ENCODE results near the gene GPR89A.
A peak's percentile ranks its signal among the peaks of the same experiment; 100 is the strongest.
"Not testable (repeated sequence)": the region's sequence is repeated elsewhere in the genome, so short reads cannot be mapped to it uniquely, and the experiment has no call there.

The GPR89A gene

GRCh38 chr1:145686078-145686477, 78.3 kb downstream of the GPR89A start:
- not testable (repeated sequence) for DNase-seq (ENCODE audit: low read depth, low spot score)

GRCh38 chr1:145688328-145688727, 80.5 kb downstream of the GPR89A start:
- DNase-seq (ENCODE audit: low read depth, low spot score): no peak

GRCh38 chr1:145688924-145689323, 81.1 kb downstream of the GPR89A start:
- DNase-seq (ENCODE audit: low read depth, low spot score): no peak

- no peak for DNase-seq (ENCODE audit: low read depth, low spot score)
Observed at GRCh38 chr1:145689922-145690321, 82.1 kb downstream of the GPR89A start.

GRCh38 chr1:145690587-145691558, 83.1 kb downstream of the GPR89A start:
- peak; percentile 74 for DNase-seq (ENCODE audit: low read depth, low spot score)

GRCh38 chr1:145692785-145693443, 85.1 kb downstream of the GPR89A start:
- DNase-seq (ENCODE audit: low read depth, low spot score): no peak

- no peak for DNase-seq (ENCODE audit: low read depth, low spot score)
Observed at GRCh38 chr1:145695821-145696629, 88.2 kb downstream of the GPR89A start.

GRCh38 chr1:145696630-145696960, 88.8 kb downstream of the GPR89A start:
- DNase-seq (ENCODE audit: low read depth, low spot score): no peak

- peak; percentile 51 for DNase-seq (ENCODE audit: low read depth, low spot score)
Observed at GRCh38 chr1:145701306-145701862, 93.6 kb downstream of the GPR89A start.

- DNase-seq (ENCODE audit: low read depth, low spot score): no peak
Observed at GRCh38 chr1:145702052-145702451, 94.3 kb downstream of the GPR89A start.

- DNase-seq (ENCODE audit: low read depth, low spot score): no peak
Observed at GRCh38 chr1:145702826-145703225, 95.0 kb downstream of the GPR89A start.

- no peak for DNase-seq (ENCODE audit: low read depth, low spot score)
Observed at GRCh38 chr1:145705622-145706021, 97.8 kb downstream of the GPR89A start.

- peak; percentile 32 for DNase-seq (ENCODE audit: low read depth, low spot score)
Observed at GRCh38 chr1:145706086-145706664, 98.4 kb downstream of the GPR89A start.

GRCh38 chr1:145707183-145707867, 99.5 kb downstream of the GPR89A start, which contains the start of gene PDZK1:
Gene PDZK1 (minus strand): TSS chr1:145707368. CDS start chr1:145688021, 19,347 bp downstream.
- DNase-seq (ENCODE audit: low read depth, low spot score): no peak

GRCh38 chr1:145708063-145708462, 100.3 kb downstream of the GPR89A start:
- DNase-seq (ENCODE audit: low read depth, low spot score): no peak

GRCh38 chr1:145710291-145711027, 102.7 kb downstream of the GPR89A start:
- DNase-seq (ENCODE audit: low read depth, low spot score): no peak

GRCh38 chr1:145711213-145711651, 103.4 kb downstream of the GPR89A start:
- DNase-seq (ENCODE audit: low read depth, low spot score): no peak

- no peak for DNase-seq (ENCODE audit: low read depth, low spot score)
Observed at GRCh38 chr1:145714524-145715111, 106.8 kb downstream of the GPR89A start.

- DNase-seq (ENCODE audit: low read depth, low spot score): peak; percentile 32
Observed at GRCh38 chr1:145716641-145717345, 109.0 kb downstream of the GPR89A start.
